Retinal pigment epithelial cell (primary cell): ENCODE results near the gene B3GNT5.

Experiments
- DNase-seq: peaks from one replicate; pipeline ENCODE4 v3.0.0-alpha.2; 2010; ENCODE audit warnings: low read depth
- H3K4me3 ChIP-seq: 2 replicates; pipeline ENCODE4 v1.5.1; 2011; ENCODE audit warnings: mild to moderate bottlenecking, low read length, control low read depth, moderate library complexity
- CTCF ChIP-seq: conservative IDR thresholded peaks from 2 replicates; pipeline ENCODE4 v1.5.1; 2011; ENCODE audit warnings: low read depth, low read length, control low read depth, inconsistent platforms

The B3GNT5 gene

GRCh38 chr3:183279371-183279770, 26.3 kb downstream of the B3GNT5 start:
- no peak overlapping the region for H3K4me3 ChIP-seq
- no peak for DNase-seq
- TF ChIP-seq CTCF = no peak

- TF ChIP-seq CTCF = no peak
- no peak for DNase-seq
- no peak overlapping the region for H3K4me3 ChIP-seq
Observed at GRCh38 chr3:183281126-183281797, 28.2 kb downstream of the B3GNT5 start.

- H3K4me3 ChIP-seq = no peak overlapping the region
- DNase-seq = no peak
- no peak for TF ChIP-seq CTCF
Observed at GRCh38 chr3:183283886-183284285, 30.8 kb downstream of the B3GNT5 start.

- no peak for TF ChIP-seq CTCF
- no peak for DNase-seq
- H3K4me3 ChIP-seq = no peak overlapping the region
Observed at GRCh38 chr3:183284570-183284969, 31.5 kb downstream of the B3GNT5 start.

GRCh38 chr3:183285318-183285717, 32.3 kb downstream of the B3GNT5 start:
- H3K4me3 ChIP-seq = no peak overlapping the region
- DNase-seq = no peak
- no peak for TF ChIP-seq CTCF

- H3K4me3 ChIP-seq = no peak overlapping the region
- TF ChIP-seq CTCF = no peak
- peak; percentile 94 for DNase-seq
Observed at GRCh38 chr3:183285828-183286457, 32.9 kb downstream of the B3GNT5 start.
